Type B pancreatic cell (in vitro differentiated cells): ENCODE measurements around the gene CAPN6. TPM values are rescaled to one million over a fixed set of nuclear protein-coding genes. Genes with fewer than 3 reads are reported as not detected.

Source experiments
- DNase-seq: peaks from one replicate; pipeline ENCODE4 v3.0.0; 2021; ENCODE audit warnings: mixed read lengths; ENCODE audit not compliant: unreplicated experiment; ENCODE audit errors: extremely low spot score
- H3K27ac Mint-ChIP-seq: 2 replicates; pipeline ENCODE4 v1.8.0; 2021; ENCODE audit warnings: mild to moderate bottlenecking, mixed read lengths
- H3K27me3 Mint-ChIP-seq: 2 replicates; pipeline ENCODE4 v1.8.0; 2021; ENCODE audit warnings: mixed read lengths
- H3K36me3 Mint-ChIP-seq: 2 replicates; pipeline ENCODE4 v1.8.0; 2021; ENCODE audit warnings: mixed read lengths
- H3K4me1 Mint-ChIP-seq: one replicate; pipeline ENCODE4 v1.8.0; 2021; ENCODE audit warnings: mixed read lengths; ENCODE audit not compliant: unreplicated experiment
- H3K4me3 Mint-ChIP-seq: 2 replicates; pipeline ENCODE4 v1.8.0; 2021; ENCODE audit warnings: mild to moderate bottlenecking, mixed read lengths
- H3K9me3 Mint-ChIP-seq: 2 replicates; pipeline ENCODE4 v1.8.0; 2021; ENCODE audit warnings: mixed read lengths
- CTCF ChIP-seq: fragments of 200-600 bp; sonication (generic); conservative IDR thresholded peaks from 2 replicates; pipeline ENCODE4 v1.5.0; 2021; ENCODE audit warnings: antibody characterized with exemption, mild to moderate bottlenecking
- total RNA-seq: library from RNA; stranded (reverse); gene quantifications from 2 replicates; pipeline ENCODE4 v1.2.1, GENCODE V29; 2021; ENCODE audit warnings: low replicate concordance

The CAPN6 gene
- total RNA-seq, 1 donor from 2014 or later: 31.7 TPM

- Mint-ChIP-seq H3K4me3 (no peak overlapping the region), H3K27me3 (no peaks in the 10 kb centered on the region), H3K4me1 (no peaks in the 10 kb centered on the region), H3K27ac (no peak overlapping the region), H3K9me3 (no peaks in the 10 kb centered on the region), H3K36me3 (no peaks in the 10 kb centered on the region)
- TF ChIP-seq CTCF: no peak
- DNase-seq: no peak
These were observed 62.4 kb downstream of the CAPN6 start for GRCh38 chrX:111207851-111208250.

- TF ChIP-seq CTCF: no peak
- no peak overlapping the region for H3K27ac Mint-ChIP-seq
- H3K9me3 Mint-ChIP-seq: no peaks in the 10 kb centered on the region
- no peaks in the 10 kb centered on the region for H3K27me3 Mint-ChIP-seq
- no peaks in the 10 kb centered on the region for H3K4me1 Mint-ChIP-seq
- H3K36me3 Mint-ChIP-seq: no peaks in the 10 kb centered on the region
- DNase-seq: no peak
- no peak overlapping the region for H3K4me3 Mint-ChIP-seq
These were observed 70.0 kb downstream of the CAPN6 start for GRCh38 chrX:111200327-111200726.

GRCh38 chrX:111199505-111199904 is 70.8 kb downstream of the CAPN6 start:
- no peak overlapping the region for H3K4me3 Mint-ChIP-seq

More at GRCh38 chrX:111199505-111199904, 70.8 kb downstream of the CAPN6 start:
- TF ChIP-seq CTCF: no peak
- no peak overlapping the region for H3K27ac Mint-ChIP-seq
- H3K4me1 Mint-ChIP-seq: no peaks in the 10 kb centered on the region
- no peaks in the 10 kb centered on the region for H3K36me3 Mint-ChIP-seq
- DNase-seq: no peak
- no peaks in the 10 kb centered on the region for H3K27me3 Mint-ChIP-seq
- H3K9me3 Mint-ChIP-seq: no peaks in the 10 kb centered on the region

Other genes with a start within 250 kb of the CAPN6 start
- gene PAK3, start 174.3 kb downstream of the CAPN6 start, total RNA-seq: 4.8 and 10.8 TPM in 2 replicates
- 21.4 and 41.4 TPM in 2 replicates for gene DCX, start 141.7 kb upstream of the CAPN6 start, total RNA-seq
- 1.7 and 8.9 TPM in 2 replicates for gene SERTM2, start 241.2 kb upstream of the CAPN6 start, total RNA-seq